Kidney epithelial cell (primary cell): ENCODE results near the gene RANBP3L. TPM values are rescaled to one million over a fixed set of nuclear protein-coding genes. Genes with fewer than 3 reads are reported as not detected.

Experiments used
- DNase-seq: peaks from one replicate; pipeline ENCODE4 v3.0.0-alpha.2; 2010; ENCODE audit warnings: low read depth
- H3K27me3 ChIP-seq: 2 replicates; pipeline ENCODE4 v1.6.0; 2011; ENCODE audit warnings: low read length; ENCODE audit not compliant: control insufficient read depth, insufficient read depth
- H3K36me3 ChIP-seq: 2 replicates; pipeline ENCODE4 v1.5.1; 2011; ENCODE audit warnings: low read length; ENCODE audit not compliant: control insufficient read depth, insufficient read depth
- H3K4me3 ChIP-seq: 2 replicates; pipeline ENCODE4 v1.5.1; 2011; ENCODE audit warnings: low read depth, mild to moderate bottlenecking, control low read depth, low read length
- CTCF ChIP-seq: IDR thresholded peaks from 2 replicates; pipeline ENCODE4 v1.5.1; 2011; ENCODE audit warnings: mild to moderate bottlenecking, moderate library complexity, low read length, control low read depth, inconsistent platforms; ENCODE audit not compliant: insufficient read depth, poor library complexity, severe bottlenecking
- total RNA-seq: library from RNA; depleted of rRNA; stranded (reverse); fragments of >200 nt; gene quantifications from 2 replicates; pipeline ENCODE4 v1.2.3, GENCODE V29; 2015

RANBP3L gene
- total RNA-seq, 1 donor from 2014 or later: not detected

- no peak for DNase-seq
- H3K4me3 ChIP-seq: no peak overlapping the region
- H3K27me3 ChIP-seq: no peaks in the 10 kb centered on the region
- H3K36me3 ChIP-seq: no peaks in the 10 kb centered on the region
- no peak for TF ChIP-seq CTCF
Observed at GRCh38 chr5:36214436-36214835, 87.3 kb downstream of the RANBP3L start.

- Histone ChIP-seq H3K36me3 (no peaks in the 10 kb centered on the region), H3K4me3 (no peak overlapping the region), H3K27me3 (no peaks in the 10 kb centered on the region)
- no peak for DNase-seq
- TF ChIP-seq CTCF: no peak
Observed at GRCh38 chr5:36209664-36210063, 92.0 kb downstream of the RANBP3L start.

- no peaks in the 10 kb centered on the region for H3K27me3 ChIP-seq
- H3K4me3 ChIP-seq: no peak overlapping the region
- H3K36me3 ChIP-seq: no peaks in the 10 kb centered on the region
- TF ChIP-seq CTCF: no peak
- no peak for DNase-seq
Observed at GRCh38 chr5:36208786-36209185, 92.9 kb downstream of the RANBP3L start.

- no peaks in the 10 kb centered on the region for H3K36me3 ChIP-seq
- no peak for TF ChIP-seq CTCF
- no peaks in the 10 kb centered on the region for H3K27me3 ChIP-seq
- H3K4me3 ChIP-seq: no peak overlapping the region
- DNase-seq: no peak
Observed at GRCh38 chr5:36206913-36207312, 94.8 kb downstream of the RANBP3L start.

- DNase-seq: no peak
- no peak for TF ChIP-seq CTCF
- no peaks in the 10 kb centered on the region for H3K36me3 ChIP-seq
- H3K27me3 ChIP-seq: no peaks in the 10 kb centered on the region
- H3K4me3 ChIP-seq: no peak overlapping the region
Observed at GRCh38 chr5:36205329-36205728, 96.4 kb downstream of the RANBP3L start.

GRCh38 chr5:36202521-36202961 lies 99.2 kb downstream of the RANBP3L start:
- no peak for DNase-seq
- no peak overlapping the region for H3K4me3 ChIP-seq
- no peaks in the 10 kb centered on the region for H3K27me3 ChIP-seq
- H3K36me3 ChIP-seq: no peaks in the 10 kb centered on the region
- no peak for TF ChIP-seq CTCF
